Astrocyte of the cerebellum (primary cell): ENCODE data around the gene NOTCH1.

Experiments
- DNase-seq: peaks from one replicate; pipeline ENCODE4 v3.0.0-alpha.2; 2011; ENCODE audit warnings: low read depth
- H3K4me3 ChIP-seq: 2 replicates; pipeline ENCODE4 v1.5.1; 2011; ENCODE audit warnings: mild to moderate bottlenecking, low read depth, low read length, moderate library complexity
- in situ Hi-C: cut with HindIII; loops from 2 replicates; pipeline ENCODE4 v1.10.0; 2017; ENCODE audit warnings: low sequenced_read_pairs
- TF ChIP-seq, protein P1 (sequence below): IDR thresholded peaks from 2 replicates; pipeline ENCODE4 v1.5.1; 2012; ENCODE audit warnings: low read length, low read depth, moderate library complexity, mild to moderate bottlenecking; ENCODE audit errors: missing control alignments

Gene NOTCH1

DNA sequence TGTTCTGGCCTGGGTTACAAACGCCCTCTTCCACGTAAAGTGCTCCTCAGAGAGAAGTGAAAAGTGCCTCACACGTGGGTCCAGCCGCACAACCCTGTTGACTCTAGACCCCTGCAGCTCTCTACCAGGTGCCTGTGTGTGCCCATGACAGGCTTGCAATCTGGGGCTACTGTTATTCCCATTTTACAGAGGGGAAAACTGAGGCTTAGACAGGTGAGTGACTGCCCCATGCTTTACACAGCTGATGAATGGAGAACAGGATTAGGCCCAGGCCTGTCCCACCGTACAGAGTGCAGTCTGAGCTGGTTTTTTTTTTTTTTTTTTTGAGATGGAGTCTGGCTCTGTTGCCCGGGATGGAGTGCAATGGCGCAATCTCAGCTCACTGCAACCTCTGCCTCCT lies 100.0 kb downstream of the NOTCH1 start:
- DNase-seq = no peak
- no peak overlapping the region for H3K4me3 ChIP-seq
- TF ChIP-seq, protein P1, sequence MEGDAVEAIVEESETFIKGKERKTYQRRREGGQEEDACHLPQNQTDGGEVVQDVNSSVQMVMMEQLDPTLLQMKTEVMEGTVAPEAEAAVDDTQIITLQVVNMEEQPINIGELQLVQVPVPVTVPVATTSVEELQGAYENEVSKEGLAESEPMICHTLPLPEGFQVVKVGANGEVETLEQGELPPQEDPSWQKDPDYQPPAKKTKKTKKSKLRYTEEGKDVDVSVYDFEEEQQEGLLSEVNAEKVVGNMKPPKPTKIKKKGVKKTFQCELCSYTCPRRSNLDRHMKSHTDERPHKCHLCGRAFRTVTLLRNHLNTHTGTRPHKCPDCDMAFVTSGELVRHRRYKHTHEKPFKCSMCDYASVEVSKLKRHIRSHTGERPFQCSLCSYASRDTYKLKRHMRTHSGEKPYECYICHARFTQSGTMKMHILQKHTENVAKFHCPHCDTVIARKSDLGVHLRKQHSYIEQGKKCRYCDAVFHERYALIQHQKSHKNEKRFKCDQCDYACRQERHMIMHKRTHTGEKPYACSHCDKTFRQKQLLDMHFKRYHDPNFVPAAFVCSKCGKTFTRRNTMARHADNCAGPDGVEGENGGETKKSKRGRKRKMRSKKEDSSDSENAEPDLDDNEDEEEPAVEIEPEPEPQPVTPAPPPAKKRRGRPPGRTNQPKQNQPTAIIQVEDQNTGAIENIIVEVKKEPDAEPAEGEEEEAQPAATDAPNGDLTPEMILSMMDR = no peak
- in situ Hi-C loops = no loop called here
